Measurements from ENCODE around the gene SULT1A1. TPM values are rescaled to one million over a fixed set of nuclear protein-coding genes. Genes with fewer than 3 reads are reported as not detected.
"Not testable (repeated sequence)": the region's sequence is repeated elsewhere in the genome, so short reads cannot be mapped to it uniquely, and the experiment has no call there.

Gene SULT1A1
- total RNA-seq, 1 experiment from 2014 or later: 5.3 TPM

DNA sequence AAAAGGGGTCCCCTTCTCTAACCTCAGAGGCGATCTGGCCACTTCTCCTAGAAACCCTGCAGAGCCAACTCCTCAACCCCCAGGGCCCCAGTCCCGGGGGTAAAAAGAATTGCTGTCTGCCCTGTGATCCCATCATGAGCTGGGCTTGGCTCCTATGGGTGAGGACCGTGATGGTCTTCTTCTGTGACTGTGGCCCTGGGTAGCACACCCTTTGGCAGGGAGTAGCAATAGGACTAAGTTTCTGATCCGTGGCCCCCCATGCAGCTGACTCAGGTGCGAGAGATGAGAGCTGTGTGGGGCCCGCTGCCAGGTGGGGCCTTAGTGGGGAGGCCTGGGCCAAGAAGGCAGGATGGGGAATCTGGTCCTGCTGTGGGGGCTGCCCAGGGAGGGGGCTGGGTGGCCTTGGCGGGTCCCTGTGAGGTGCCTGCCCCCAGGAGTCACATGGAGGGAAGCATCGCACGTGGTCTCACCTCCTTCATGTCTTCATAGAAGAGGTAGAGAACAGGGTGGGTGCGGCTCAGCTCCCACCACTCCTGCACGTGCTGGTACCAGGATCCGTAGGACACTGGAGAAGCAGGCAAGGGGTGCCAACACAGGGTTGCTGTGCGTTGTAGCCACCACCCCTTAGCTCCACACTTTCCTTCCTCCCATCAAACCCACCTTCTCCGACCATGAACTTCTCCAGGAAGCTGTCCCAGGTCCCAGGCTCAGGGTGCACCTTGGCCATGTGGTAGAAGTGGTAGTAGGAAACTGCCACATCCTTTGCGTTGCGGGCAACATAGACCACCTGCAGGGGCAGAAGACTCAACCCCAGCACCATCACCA, 3.3 kb downstream of the SULT1A1 start:
- POLR2A ChIA-PET: interaction anchor here (1.2 kb wide), 1 partner anchor 14 kb away, joined by 4 read pairs; no protein-coding TSS in a partner anchor
- no peaks in the 10 kb centered on the region for H3K9me3 Mint-ChIP-seq (ENCODE audit: unreplicated experiment)
- no peak for DNase-seq (ENCODE audit: unreplicated experiment)
- no peak overlapping the region for H3K27ac Mint-ChIP-seq (ENCODE audit: low read depth, unreplicated experiment)
- TF ChIP-seq, protein P1, sequence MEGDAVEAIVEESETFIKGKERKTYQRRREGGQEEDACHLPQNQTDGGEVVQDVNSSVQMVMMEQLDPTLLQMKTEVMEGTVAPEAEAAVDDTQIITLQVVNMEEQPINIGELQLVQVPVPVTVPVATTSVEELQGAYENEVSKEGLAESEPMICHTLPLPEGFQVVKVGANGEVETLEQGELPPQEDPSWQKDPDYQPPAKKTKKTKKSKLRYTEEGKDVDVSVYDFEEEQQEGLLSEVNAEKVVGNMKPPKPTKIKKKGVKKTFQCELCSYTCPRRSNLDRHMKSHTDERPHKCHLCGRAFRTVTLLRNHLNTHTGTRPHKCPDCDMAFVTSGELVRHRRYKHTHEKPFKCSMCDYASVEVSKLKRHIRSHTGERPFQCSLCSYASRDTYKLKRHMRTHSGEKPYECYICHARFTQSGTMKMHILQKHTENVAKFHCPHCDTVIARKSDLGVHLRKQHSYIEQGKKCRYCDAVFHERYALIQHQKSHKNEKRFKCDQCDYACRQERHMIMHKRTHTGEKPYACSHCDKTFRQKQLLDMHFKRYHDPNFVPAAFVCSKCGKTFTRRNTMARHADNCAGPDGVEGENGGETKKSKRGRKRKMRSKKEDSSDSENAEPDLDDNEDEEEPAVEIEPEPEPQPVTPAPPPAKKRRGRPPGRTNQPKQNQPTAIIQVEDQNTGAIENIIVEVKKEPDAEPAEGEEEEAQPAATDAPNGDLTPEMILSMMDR (IDR thresholded peaks at IDR 0.05; ENCODE audit: unreplicated experiment): no peak
- CTCF ChIA-PET: no interaction called here
- no peaks in the 10 kb centered on the region for H3K27me3 Mint-ChIP-seq (ENCODE audit: insufficient read depth, unreplicated experiment)
- H3K4me3 Mint-ChIP-seq (ENCODE audit: unreplicated experiment): no peak overlapping the region
- BruUV-seq (replicated peaks): no TSS peak
- intact Hi-C loops (cut with micrococcal nuclease): no loop called here
- no peaks in the 10 kb centered on the region for H3K36me3 Mint-ChIP-seq (ENCODE audit: insufficient read depth, unreplicated experiment)
- no peaks in the 10 kb centered on the region for H3K4me1 Mint-ChIP-seq (ENCODE audit: insufficient read depth, unreplicated experiment)

DNA sequence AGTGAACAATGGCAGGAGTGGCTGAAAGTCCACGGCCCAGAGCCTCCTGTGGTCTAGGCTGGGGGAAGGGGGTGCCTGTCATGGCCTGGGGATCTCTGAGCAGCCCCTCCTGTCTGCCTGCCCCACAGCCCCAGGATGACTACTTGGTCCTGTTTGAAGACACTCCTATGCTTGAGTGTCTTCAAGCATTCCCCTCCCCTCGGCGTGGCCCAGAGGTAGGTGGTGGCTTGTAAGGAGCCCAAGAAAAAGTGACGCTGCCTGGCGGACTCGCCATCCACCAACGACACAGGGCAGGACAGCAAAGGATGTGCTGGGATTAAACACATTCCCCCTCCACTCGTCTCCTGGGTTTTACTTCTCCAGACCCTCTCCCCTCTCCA, 5.7 kb downstream of the SULT1A1 start:
- no peak overlapping the region for H3K4me3 Mint-ChIP-seq (ENCODE audit: unreplicated experiment)
- CTCF ChIA-PET: interaction anchor here (0.7 to 2.1 kb wide), 2 partner anchors 12 to 77 kb away, joined by 3 to 9 read pairs; no protein-coding TSS in a partner anchor
- TF ChIP-seq, protein P1 (IDR thresholded peaks at IDR 0.05; ENCODE audit: unreplicated experiment): no peak
- DNase-seq (ENCODE audit: unreplicated experiment): no peak
- H3K27ac Mint-ChIP-seq (ENCODE audit: low read depth, unreplicated experiment): no peak overlapping the region
- POLR2A ChIA-PET: interaction anchor here (0.5 to 0.7 kb wide), 2 partner anchors 12 to 1462 kb away, joined by 3 to 4 read pairs; no protein-coding TSS in a partner anchor
- no peaks in the 10 kb centered on the region for H3K36me3 Mint-ChIP-seq (ENCODE audit: insufficient read depth, unreplicated experiment)
- intact Hi-C loops (cut with micrococcal nuclease): no loop called here
- no peaks in the 10 kb centered on the region for H3K27me3 Mint-ChIP-seq (ENCODE audit: insufficient read depth, unreplicated experiment)
- BruUV-seq (replicated peaks): no TSS peak
- no peaks in the 10 kb centered on the region for H3K9me3 Mint-ChIP-seq (ENCODE audit: unreplicated experiment)
- H3K4me1 Mint-ChIP-seq (ENCODE audit: insufficient read depth, unreplicated experiment): no peaks in the 10 kb centered on the region

DNA sequence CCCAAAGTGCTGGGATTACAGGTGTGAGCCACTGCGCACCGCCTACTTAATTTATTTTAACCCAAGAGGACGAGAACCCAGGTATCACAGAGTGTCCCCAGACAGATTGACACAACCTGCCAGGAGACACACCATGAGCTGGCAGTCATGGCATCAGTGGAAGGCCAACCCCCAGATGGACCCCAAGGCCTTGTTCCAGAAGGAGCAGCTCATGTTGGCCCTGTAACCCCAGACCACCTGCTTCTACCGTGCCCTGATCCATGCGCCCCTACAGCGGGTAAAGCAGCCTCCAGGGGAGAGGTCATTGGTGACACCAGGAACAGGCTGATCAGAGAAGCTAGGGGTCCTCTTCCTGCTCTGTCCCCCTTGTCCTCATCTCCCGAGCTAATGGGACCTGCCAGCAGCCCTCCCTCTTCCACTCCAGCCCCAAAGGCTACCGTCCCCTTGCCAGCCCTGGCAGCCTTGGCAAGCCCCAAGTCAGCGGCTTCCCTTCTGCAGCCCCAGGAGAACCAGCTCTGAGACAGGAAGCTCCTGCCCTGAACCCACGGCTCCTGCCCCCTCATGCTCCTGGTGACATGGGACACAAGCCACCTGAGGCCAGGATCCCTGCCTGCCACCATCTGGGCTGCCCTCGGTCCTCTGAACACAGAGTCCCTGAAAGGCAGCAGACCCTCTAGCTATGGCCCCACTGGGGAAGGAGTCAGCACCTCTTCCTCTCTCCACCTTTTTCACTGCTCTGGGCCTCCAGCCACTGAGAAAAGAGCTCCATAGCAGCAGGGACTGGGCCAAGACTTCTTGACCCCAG, 6.3 kb downstream of the SULT1A1 start:
- Mint-ChIP-seq H3K9me3 (ENCODE audit: unreplicated experiment) (no peaks in the 10 kb centered on the region), H3K27ac (ENCODE audit: low read depth, unreplicated experiment) (no peak overlapping the region), H3K36me3 (ENCODE audit: insufficient read depth, unreplicated experiment) (no peaks in the 10 kb centered on the region), H3K27me3 (ENCODE audit: insufficient read depth, unreplicated experiment) (no peaks in the 10 kb centered on the region), H3K4me1 (ENCODE audit: insufficient read depth, unreplicated experiment) (no peaks in the 10 kb centered on the region), H3K4me3 (ENCODE audit: unreplicated experiment) (no peak overlapping the region)
- ChIA-PET CTCF (interaction anchor here (2.1 kb wide), 1 partner anchor 13 kb away, joined by 9 read pairs; no protein-coding TSS in a partner anchor), POLR2A (interaction anchor here (0.5 kb wide), 1 partner anchor 1463 kb away, joined by 3 read pairs; no protein-coding TSS in a partner anchor)
- TF ChIP-seq, protein P1 (IDR thresholded peaks at IDR 0.05; ENCODE audit: unreplicated experiment): no peak
- BruUV-seq (replicated peaks): no TSS peak
- intact Hi-C loops (cut with micrococcal nuclease): no loop called here
- DNase-seq (ENCODE audit: unreplicated experiment): no peak

DNA sequence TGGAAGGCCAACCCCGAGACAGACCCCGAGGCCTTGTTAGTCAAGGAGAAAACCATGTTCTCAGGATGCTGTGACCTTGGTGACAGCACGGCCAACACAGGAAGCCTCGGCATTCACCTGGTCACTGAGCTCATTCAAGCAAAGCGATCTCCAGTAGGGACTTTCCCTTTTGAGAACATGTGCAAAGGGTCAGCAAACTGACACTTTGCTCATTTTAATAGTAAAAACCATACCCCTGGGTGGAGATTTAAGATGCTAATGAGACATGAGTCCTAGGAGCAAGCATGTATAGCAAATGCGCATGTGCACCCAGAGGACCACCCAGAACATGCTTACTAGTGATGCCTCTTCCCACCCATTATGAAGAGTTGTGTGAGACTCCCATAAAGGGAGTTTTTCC, 7.3 kb downstream of the SULT1A1 start:
- Mint-ChIP-seq H3K27me3 (ENCODE audit: insufficient read depth, unreplicated experiment) (no peaks in the 10 kb centered on the region), H3K9me3 (ENCODE audit: unreplicated experiment) (no peaks in the 10 kb centered on the region), H3K36me3 (ENCODE audit: insufficient read depth, unreplicated experiment) (no peaks in the 10 kb centered on the region), H3K4me3 (ENCODE audit: unreplicated experiment) (no peak overlapping the region), H3K27ac (ENCODE audit: low read depth, unreplicated experiment) (no peak overlapping the region), H3K4me1 (ENCODE audit: insufficient read depth, unreplicated experiment) (no peaks in the 10 kb centered on the region)
- ChIA-PET POLR2A (no interaction called here), CTCF (no interaction called here)
- intact Hi-C loops (cut with micrococcal nuclease): no loop called here
- TF ChIP-seq, protein P1 (IDR thresholded peaks at IDR 0.05; ENCODE audit: unreplicated experiment): no peak
- no TSS peak for BruUV-seq (replicated peaks)
- DNase-seq (ENCODE audit: unreplicated experiment): no peak

DNA sequence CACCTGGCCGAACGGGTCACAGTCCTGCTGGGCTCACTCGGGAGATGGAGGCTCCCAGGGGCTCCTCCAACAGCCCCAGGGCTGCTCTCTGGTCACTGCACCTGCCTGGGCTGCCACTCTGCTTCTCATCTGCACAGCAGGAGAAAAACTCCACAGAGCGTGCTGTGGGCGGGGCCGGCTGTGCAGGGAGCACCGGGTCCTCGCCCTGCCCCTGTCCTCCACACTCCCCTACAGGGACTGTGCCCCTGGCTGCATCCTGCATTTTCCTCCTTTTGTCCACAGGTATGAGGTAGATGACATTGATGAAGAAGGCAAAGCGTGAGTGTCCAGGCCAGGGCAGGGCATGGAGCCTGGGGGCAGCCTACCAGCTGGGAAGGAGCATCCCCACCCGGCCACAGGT, 7.8 kb downstream of the SULT1A1 start:
- BruUV-seq (replicated peaks); POLR2A ChIA-PET; CTCF ChIA-PET: not testable (repeated sequence)

DNA sequence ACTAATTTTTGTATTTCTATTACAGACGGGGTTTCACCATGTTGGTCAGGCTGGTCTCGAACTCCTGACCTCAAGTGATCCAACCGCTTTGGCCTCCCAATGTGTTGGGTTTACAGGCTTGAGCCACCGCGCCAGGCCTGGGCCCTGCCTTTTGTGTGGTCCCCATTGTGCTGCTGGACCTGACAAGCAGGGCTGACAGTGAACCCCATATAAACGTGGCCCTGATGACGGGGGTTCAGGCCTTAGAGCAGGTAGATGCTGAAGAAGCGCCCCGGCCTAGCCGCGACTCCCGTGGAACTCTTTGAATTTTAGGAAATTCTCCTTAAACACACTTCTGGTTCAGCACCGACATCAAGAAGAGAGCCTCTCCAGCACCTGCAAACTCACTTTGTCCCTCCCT, 8.3 kb downstream of the SULT1A1 start:
- H3K4me3 Mint-ChIP-seq (ENCODE audit: unreplicated experiment); DNase-seq (ENCODE audit: unreplicated experiment); H3K27ac Mint-ChIP-seq (ENCODE audit: low read depth, unreplicated experiment); H3K27me3 Mint-ChIP-seq (ENCODE audit: insufficient read depth, unreplicated experiment); POLR2A ChIA-PET; H3K36me3 Mint-ChIP-seq (ENCODE audit: insufficient read depth, unreplicated experiment); CTCF ChIA-PET; H3K9me3 Mint-ChIP-seq (ENCODE audit: unreplicated experiment); H3K4me1 Mint-ChIP-seq (ENCODE audit: insufficient read depth, unreplicated experiment); intact Hi-C loops (cut with micrococcal nuclease); BruUV-seq (replicated peaks): not testable (repeated sequence)

More for the DNA sequence above, 7.8 kb downstream of the SULT1A1 start:
- H3K36me3 Mint-ChIP-seq (ENCODE audit: insufficient read depth, unreplicated experiment); H3K27me3 Mint-ChIP-seq (ENCODE audit: insufficient read depth, unreplicated experiment); DNase-seq (ENCODE audit: unreplicated experiment); H3K4me3 Mint-ChIP-seq (ENCODE audit: unreplicated experiment); H3K4me1 Mint-ChIP-seq (ENCODE audit: insufficient read depth, unreplicated experiment); intact Hi-C loops (cut with micrococcal nuclease); H3K27ac Mint-ChIP-seq (ENCODE audit: low read depth, unreplicated experiment); H3K9me3 Mint-ChIP-seq (ENCODE audit: unreplicated experiment): not testable (repeated sequence)

Data from MCF 10A (cell line).